Measurements from ENCODE around the gene FAM25A. TPM values are rescaled to one million over a fixed set of nuclear protein-coding genes. Genes with fewer than 3 reads are reported as not detected.

The FAM25A gene
- total RNA-seq, 4 donors from 2014 or later, result not detected

DNA sequence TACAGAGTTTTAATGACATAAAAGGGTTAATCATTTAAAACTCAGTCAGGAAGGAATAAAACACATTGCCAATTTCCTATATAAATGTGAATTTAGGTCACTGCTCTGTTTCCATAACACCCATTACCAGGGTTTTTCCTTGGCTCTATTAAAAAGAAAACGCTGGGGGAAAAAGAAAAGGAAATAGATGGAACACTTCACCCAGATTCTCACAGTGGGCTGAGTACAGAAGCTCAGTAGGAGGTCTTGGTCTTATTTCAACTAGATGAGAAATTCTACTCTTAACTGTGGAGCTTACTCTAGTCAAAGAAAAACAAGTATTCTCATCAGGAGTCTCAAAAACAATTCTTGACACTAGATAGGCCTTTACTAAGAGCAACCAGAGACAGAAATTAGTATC is 38.1 kb downstream of the FAM25A start:
- Histone ChIP-seq H3K9me3 (no peaks in the 10 kb centered on the region), H3K4me1 (no peaks in the 10 kb centered on the region), H3K4me3 (replicated peaks in 1 of 3) (no peak overlapping the region), H3K27me3 (no peaks in the 10 kb centered on the region), H3K27ac (no peak overlapping the region), H3K36me3 (peaks cover 49 to 72% of the 10 kb centered on the region in 2 donors)
- intact Hi-C loops (cut with DNase I), result no loop called here
- WGBS, 2 donors, result 16 to 52% methylated on average over 1 of the region's 1 CpG
- TF ChIP-seq, protein P1, sequence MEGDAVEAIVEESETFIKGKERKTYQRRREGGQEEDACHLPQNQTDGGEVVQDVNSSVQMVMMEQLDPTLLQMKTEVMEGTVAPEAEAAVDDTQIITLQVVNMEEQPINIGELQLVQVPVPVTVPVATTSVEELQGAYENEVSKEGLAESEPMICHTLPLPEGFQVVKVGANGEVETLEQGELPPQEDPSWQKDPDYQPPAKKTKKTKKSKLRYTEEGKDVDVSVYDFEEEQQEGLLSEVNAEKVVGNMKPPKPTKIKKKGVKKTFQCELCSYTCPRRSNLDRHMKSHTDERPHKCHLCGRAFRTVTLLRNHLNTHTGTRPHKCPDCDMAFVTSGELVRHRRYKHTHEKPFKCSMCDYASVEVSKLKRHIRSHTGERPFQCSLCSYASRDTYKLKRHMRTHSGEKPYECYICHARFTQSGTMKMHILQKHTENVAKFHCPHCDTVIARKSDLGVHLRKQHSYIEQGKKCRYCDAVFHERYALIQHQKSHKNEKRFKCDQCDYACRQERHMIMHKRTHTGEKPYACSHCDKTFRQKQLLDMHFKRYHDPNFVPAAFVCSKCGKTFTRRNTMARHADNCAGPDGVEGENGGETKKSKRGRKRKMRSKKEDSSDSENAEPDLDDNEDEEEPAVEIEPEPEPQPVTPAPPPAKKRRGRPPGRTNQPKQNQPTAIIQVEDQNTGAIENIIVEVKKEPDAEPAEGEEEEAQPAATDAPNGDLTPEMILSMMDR (IDR thresholded peaks at IDR 0.05), result no peak
- TF ChIP-seq POLR2A (IDR thresholded peaks at IDR 0.05), result no peak
- no peak for DNase-seq

DNA sequence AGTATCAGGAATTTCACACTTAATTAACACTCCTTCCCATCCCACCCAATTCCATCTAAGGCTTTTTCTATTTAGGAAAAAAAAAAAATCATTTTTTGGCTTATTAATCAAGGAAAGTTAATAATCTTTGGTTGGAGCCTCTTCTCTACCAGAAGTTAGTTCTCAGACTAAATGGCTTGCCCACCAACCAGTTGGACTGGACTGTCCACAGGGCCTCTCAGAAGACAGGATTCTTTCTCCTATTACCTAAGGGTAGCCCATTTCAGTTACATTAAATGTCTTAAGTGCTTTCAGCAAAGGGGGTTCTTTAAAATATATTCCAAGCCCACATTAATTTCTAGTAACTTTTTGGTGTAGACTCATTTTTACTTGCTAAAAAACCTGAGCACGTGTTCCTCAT is 39.3 kb downstream of the FAM25A start:
- DNase-seq, result no peak
- no peaks in the 10 kb centered on the region for H3K27me3 ChIP-seq
- 95 to 98% methylated on average over 1 of the region's 1 CpG for WGBS, 2 donors
- H3K4me1 ChIP-seq, result no peaks in the 10 kb centered on the region
- TF ChIP-seq POLR2A (IDR thresholded peaks at IDR 0.05), result no peak
- TF ChIP-seq, protein P1 (IDR thresholded peaks at IDR 0.05), result no peak
- intact Hi-C loops (cut with DNase I), result no loop called here
- H3K27ac ChIP-seq, result no peak overlapping the region
- peaks cover 50 to 78% of the 10 kb centered on the region in 2 donors for H3K36me3 ChIP-seq
- H3K9me3 ChIP-seq, result no peaks in the 10 kb centered on the region
- H3K4me3 ChIP-seq (replicated peaks in 1 of 3), result no peak overlapping the region

DNA sequence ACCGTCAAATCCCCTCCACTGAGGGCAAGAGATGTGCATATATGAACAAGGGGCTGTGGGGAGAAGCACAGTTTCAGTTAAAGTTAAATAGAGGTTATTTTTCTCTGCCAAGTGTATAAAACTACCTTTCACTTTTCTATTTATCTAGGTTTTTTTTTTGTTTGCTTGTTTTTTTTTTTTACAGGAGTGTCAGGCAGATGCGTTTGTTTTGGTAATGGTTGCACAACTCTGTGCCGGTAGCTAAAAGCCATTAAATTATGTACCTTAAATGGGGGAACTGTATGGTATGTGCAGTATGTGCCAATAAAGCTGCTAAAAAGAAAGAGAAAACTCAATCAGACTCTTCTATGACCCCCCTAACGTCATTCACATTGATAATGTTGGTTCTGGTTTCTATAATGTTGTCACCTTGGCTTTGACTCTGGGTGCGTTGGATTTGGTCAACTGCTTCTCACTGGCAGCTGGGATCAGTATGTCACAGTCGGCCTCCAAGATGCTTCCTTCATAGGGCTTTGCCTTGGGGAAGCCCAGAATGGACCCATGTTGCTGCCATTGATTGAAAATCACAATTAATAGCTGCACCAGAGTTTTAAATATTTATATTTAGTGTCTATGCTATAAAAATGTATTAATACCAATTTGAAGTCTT is 40.3 kb downstream of the FAM25A start:
- no peak for DNase-seq
- Histone ChIP-seq H3K4me3 (replicated peaks in 1 of 3) (no peak overlapping the region), H3K9me3 (no peaks in the 10 kb centered on the region), H3K27ac (no peak overlapping the region), H3K4me1 (no peaks in the 10 kb centered on the region), H3K27me3 (no peaks in the 10 kb centered on the region), H3K36me3 (peaks cover 51 to 78% of the 10 kb centered on the region in 2 donors)
- intact Hi-C loops (cut with DNase I), result no loop called here
- WGBS, 2 donors, result 96% methylated on average over 6 of the region's 6 CpGs
- TF ChIP-seq, protein P1 (IDR thresholded peaks at IDR 0.05), result no peak
- TF ChIP-seq POLR2A (IDR thresholded peaks at IDR 0.05), result no peak

DNA sequence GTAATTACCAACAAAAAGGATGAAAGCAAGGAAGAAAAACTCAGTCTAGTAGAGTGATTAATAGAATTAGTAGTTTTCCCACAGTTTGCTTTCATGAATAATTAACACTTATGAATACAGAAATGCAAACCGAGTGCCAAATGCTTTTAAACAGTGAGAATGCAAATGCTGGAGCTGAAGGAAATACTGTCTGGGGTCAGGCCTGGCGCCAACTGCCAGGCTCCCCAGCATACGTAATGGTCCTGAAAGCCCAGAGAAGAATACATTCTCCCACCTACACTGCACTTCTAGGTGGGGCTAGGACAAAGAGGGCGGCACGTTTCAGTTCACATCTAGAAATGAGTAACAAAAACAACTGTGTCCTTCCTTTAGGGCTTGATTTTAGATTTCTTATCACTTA is 44.6 kb downstream of the FAM25A start:
- no peak overlapping the region for H3K4me3 ChIP-seq (replicated peaks in 1 of 3)
- 79% methylated on average over 5 of the region's 5 CpGs for WGBS, 2 donors

DNA sequence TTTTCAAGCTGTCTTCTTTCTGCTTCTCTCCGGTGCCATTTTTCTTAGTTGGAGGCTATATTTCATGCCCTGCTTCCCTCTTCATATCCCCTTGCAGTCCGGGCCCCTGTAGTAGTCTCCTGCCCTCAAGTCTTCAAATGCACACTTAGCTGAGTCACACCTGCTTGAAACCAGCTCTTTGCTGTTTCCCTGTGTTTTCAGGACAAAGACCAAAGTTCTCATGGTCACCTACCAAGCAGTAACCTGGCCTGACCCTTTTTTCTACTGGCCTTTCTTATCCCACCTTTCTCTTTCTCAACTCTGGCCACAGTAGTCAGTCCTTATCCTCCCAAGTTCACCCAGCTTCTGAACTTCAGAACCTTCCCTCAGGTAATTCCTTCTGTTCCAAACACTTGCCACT is 46.1 kb downstream of the FAM25A start:
- 94 to 96% methylated on average over 2 of the region's 2 CpGs for WGBS, 2 donors
- Histone ChIP-seq H3K4me3 (replicated peaks in 1 of 3) (no peak overlapping the region), H3K9me3 (no peaks in the 10 kb centered on the region), H3K4me1 (no peaks in the 10 kb centered on the region), H3K36me3 (peaks cover 42 to 67% of the 10 kb centered on the region in 2 donors), H3K27me3 (no peaks in the 10 kb centered on the region), H3K27ac (no peak overlapping the region)
- intact Hi-C loops (cut with DNase I), result no loop called here
- no peak for DNase-seq
- no peak for TF ChIP-seq POLR2A (IDR thresholded peaks at IDR 0.05)
- TF ChIP-seq, protein P1 (IDR thresholded peaks at IDR 0.05), result no peak

More for the DNA sequence above, 44.6 kb downstream of the FAM25A start:
- Histone ChIP-seq H3K27ac (no peak overlapping the region), H3K36me3 (peaks cover 53 to 77% of the 10 kb centered on the region in 2 donors), H3K27me3 (no peaks in the 10 kb centered on the region), H3K9me3 (no peaks in the 10 kb centered on the region), H3K4me1 (no peaks in the 10 kb centered on the region)
- TF ChIP-seq, protein P1 (IDR thresholded peaks at IDR 0.05), result no peak
- TF ChIP-seq POLR2A (IDR thresholded peaks at IDR 0.05), result no peak
- DNase-seq, result no peak
- intact Hi-C loops (cut with DNase I), result no loop called here
